GM19240 (cell line): Measurements from ENCODE around the gene GALNT11.
"Not testable (repeated sequence)": the region's sequence is repeated elsewhere in the genome, so short reads cannot be mapped to it uniquely, and the experiment has no call there.

Experiments used
- DNase-seq: peaks from one replicate; pipeline ENCODE4 v3.0.0; 2011; ENCODE audit warnings: low spot score; ENCODE audit not compliant: insufficient read length

GALNT11 gene

GRCh38 chr7:152075379-152075778, 49.9 kb downstream of the GALNT11 start:
- DNase-seq = not testable (repeated sequence)

GRCh38 chr7:152076324-152076821, 50.9 kb downstream of the GALNT11 start:
- DNase-seq = no peak

- DNase-seq = no peak
These were observed 51.8 kb downstream of the GALNT11 start for GRCh38 chr7:152076940-152077933.

GRCh38 chr7:152078025-152078424, 52.6 kb downstream of the GALNT11 start:
- no peak for DNase-seq

- DNase-seq = no peak
These were observed 53.3 kb downstream of the GALNT11 start for GRCh38 chr7:152078786-152079185.

DNA sequence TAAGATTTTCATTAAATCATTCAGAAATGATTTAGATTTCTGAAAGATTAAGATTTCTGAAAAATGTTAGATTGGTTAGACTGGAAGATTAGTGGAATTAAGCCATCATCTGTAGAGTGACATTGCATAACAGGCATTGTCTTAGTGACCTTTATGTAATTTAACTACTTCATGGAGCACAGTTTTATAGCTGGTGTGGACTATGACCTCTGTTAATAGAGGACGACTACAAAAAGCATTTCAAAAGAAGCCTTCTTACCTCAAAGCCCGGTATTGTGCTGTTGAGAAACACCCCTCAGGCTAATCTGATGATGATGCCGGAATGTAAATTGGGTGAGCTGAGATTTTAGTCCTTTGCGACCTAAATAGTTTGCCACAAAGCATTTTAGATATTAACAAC, 55.6 kb downstream of the GALNT11 start:
- no peak for DNase-seq

DNA sequence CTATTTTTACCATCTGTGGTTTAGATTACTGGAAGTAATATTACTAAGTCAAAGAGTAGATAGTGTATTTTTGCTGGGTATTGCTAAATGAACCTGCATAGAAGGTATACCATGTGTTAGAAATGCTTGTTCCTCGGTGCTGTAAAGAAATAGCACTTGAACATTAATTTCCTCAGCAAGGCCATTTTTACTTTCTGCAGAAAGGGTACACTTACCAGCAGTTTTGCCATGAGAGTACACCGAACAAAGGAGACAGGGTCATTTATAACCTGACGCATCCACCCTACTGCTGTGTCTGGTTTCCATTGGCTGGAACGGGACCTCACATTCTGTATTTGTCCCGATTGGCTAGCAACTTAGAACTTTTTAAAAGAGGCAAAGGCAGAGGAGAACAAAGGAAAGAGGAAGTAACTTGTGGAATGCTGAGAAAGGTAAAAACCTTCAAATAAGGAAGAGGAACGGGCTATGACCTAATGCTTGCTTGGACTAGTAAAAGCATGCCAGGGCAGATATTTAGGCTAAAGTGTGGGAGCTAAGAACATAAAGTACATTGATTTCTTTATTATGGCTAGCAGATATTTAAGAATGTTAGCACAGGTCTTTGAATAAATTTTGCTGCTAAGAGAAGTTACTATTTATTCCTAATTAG, 56.7 kb downstream of the GALNT11 start:
- not testable (repeated sequence) for DNase-seq

GRCh38 chr7:152085131-152085530, 59.7 kb downstream of the GALNT11 start:
- no peak for DNase-seq

DNA sequence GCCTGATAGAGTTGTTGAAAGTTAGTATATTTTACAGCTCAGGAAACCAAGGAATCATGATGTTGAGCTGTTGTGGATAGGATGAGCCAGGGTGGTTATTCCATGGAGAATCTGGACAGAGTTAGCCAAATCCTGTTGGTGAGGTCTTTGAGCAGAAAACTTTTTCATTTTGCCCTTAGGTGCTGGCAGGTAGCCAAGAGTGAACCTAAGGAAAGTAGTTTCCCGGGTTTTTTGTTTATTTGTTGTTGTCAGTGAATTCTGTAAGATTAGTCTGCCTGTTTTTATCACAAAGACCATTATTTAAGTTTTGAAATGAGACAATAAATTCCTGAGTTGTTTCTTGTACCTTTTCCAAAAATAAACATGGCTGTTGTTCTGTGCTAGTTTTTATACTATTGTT, 61.0 kb downstream of the GALNT11 start:
- no peak for DNase-seq

GRCh38 chr7:152089183-152089582, 63.7 kb downstream of the GALNT11 start:
- no peak for DNase-seq

DNA sequence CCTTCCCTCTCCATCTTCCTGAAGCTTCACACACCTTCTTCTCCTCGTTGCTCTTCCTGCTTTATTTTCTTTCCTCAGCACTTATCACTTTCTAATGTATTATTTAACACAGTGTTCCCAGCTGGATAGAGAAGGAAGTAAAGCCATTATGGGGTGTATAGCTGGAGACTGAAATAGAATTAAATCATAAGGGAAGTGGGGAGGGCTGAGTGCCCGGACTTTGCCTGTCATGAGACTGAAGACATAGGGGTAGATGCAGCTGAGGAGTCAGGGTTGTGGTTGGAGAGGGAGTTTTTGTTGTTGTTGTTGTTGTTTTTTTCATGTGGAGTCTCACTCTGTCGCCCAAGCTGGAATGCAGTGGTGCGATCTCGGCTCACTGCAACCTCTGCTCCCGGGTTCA, 65.3 kb downstream of the GALNT11 start:
- no peak for DNase-seq

- no peak for DNase-seq
These were observed 68.2 kb downstream of the GALNT11 start for GRCh38 chr7:152093717-152094116.

GRCh38 chr7:152095771-152096170, 70.3 kb downstream of the GALNT11 start:
- DNase-seq = no peak

GRCh38 chr7:152097330-152097729, 71.9 kb downstream of the GALNT11 start:
- DNase-seq = no peak

GRCh38 chr7:152103066-152103465, 77.6 kb downstream of the GALNT11 start:
- DNase-seq = no peak

DNA sequence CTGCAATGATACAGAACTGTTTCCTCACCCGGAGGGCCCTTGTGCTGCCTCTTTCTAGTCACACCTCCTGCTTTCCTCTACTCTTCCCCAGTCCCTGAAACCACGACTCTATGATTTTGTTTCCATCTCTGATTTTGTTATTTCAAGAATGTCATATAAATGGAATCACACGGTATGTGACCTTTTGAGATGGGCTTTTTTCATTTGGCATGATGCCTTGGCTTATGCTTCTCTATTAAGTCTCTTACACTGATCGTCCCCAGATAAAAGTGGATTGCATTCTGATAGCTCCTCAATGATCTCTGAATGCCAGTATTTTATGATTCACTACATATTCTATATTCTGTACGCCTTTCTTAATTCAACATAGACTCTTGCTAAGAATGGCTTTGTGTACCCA, 78.2 kb downstream of the GALNT11 start:
- DNase-seq = no peak

DNA sequence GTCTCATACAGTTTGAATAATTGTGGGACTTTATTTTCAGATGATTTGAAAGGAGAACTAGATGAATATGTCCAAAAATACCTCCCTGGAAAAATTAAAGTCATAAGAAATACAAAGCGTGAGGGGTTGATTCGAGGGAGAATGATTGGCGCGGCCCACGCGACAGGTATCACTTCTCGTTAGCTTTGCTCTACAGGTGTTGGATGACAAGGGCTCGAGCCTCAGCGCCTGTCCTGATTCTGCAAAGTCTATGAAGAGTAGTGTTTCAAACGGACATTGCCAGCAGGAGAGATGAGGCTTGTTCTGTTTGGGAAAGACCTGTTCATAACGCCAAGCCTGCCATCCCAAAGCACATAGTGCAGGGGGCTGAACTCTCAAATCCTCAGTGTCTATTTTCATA, 79.7 kb downstream of the GALNT11 start:
- no peak for DNase-seq

DNA sequence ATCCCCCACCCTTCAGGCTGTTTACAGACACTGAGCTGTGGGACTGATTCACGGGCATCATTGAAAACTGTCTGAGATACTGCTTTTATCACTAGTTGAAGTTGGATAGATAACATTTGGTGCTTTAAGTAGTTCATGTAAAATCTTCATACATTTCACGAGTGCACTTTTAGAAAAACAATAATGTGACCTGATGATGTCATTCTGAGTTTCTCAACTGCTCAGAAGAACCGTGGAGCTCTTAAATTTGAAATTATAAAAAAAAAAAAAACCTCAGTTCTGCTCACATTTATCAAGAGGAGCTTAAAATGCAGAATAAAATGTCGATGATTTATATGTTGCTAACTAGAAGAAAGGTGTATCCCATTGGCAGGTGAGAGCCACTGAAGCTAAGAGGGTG, 81.5 kb downstream of the GALNT11 start:
- DNase-seq = no peak

DNA sequence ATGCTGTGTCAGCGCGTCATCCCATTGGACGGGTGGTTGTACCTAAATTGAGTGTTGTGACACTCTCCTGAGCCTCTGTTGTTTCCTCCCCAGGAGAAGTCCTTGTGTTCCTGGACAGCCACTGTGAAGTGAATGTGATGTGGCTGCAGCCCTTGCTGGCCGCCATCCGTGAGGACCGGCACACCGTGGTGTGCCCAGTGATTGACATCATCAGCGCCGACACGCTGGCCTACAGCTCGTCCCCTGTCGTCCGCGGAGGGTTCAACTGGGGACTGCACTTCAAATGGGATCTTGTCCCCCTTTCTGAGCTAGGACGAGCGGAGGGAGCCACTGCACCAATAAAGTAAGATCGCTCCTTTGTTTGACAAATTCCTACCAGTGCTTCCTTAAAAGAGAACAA, 82.5 kb downstream of the GALNT11 start:
- no peak for DNase-seq

DNA sequence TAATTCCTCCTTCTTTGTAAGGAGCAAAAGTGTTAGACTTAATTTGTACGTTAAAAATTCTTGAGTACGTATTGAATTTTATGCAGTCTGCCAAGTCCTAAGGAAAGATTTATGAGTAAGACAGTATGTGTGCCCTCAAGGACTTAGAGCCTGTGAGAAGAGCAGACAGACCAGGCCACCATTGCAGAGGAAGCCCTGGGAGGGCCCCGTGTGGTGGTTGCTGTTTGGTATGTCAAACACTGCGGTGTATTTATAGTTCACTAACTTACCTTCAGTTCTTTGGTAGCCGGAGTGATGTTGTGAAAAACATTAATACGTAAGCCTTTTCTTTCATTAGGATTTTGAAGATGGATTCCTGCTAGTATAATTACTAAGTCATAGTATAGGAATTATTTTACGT, 82.9 kb downstream of the GALNT11 start:
- DNase-seq = no peak

DNA sequence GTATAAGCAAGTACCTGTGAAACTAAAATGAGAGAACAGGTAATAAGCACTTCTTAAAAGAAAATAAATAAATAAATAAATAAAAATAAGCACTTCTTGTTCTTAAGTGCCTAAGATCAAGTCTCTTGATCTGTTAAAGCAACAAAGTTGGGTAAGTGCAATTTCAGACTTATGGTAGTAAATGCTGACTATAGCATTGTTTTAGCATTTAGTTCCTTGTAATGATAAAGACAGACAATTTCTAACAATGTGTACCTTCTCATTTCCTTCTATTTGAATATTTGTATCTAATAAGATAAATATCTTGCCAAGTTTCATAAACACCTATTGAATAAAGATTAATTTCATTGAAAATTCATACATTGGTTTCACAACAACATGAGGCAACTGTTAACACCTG, 87.4 kb downstream of the GALNT11 start:
- DNase-seq = no peak

- no peak for DNase-seq
These were observed 89.7 kb downstream of the GALNT11 start for GRCh38 chr7:152115021-152115718.
